ENCODE data around the gene GNAS.

GRCh38 chr20:58810116-58810878 lies 42.2 kb upstream of the GNAS start:
- no peak for TF ChIP-seq CTCF (conservative IDR thresholded peaks at IDR 0.05; ENCODE audit: low read length)
- TF ChIP-seq EZH2phosphoT487 (IDR thresholded peaks at IDR 0.05; ENCODE audit: borderline replicate concordance), result no peak
